A549 (cell line): ENCODE data around the gene GPRASP3. TPM values are rescaled to one million over a fixed set of nuclear protein-coding genes. Genes with fewer than 3 reads are reported as not detected.
"Not testable (repeated sequence)": the region's sequence is repeated elsewhere in the genome, so short reads cannot be mapped to it uniquely, and the experiment has no call there.

Source experiments
- ATAC-seq, 2 experiments: fragments of 200-7000 bp in 1 of 2; fragments of >200 bp in 1 of 2; cut with Nextera tagmentation in 1 of 2; cut with Tn5 transposase in 1 of 2; 3 replicates each; pipeline versions ENCODE4 v1.8.0 to v1.9.1; 2018 to 2020; ENCODE audit warnings: mild to moderate bottlenecking in 1 of 2, moderate library complexity in 1 of 2
- CTCF ChIA-PET: fragments of 300-600 bp; sonication (Branson Sonifier 250); formaldehyde crosslinking; extraction: SDS; loops from one replicate; lab custom pipeline; 2021; ENCODE audit warnings: antibody characterized with exemption, inconsistent platforms; lab: Yijun Ruan, JAX
- POLR2A ChIA-PET: fragments of 350-600 bp; formaldehyde crosslinking; extraction: SDS; loops from one replicate; lab custom pipeline; 2021; ENCODE audit warnings: antibody characterized with exemption, inconsistent platforms; lab: Yijun Ruan, JAX
- DNase-seq, 2 experiments: peaks; one replicate each; pipeline versions ENCODE4 v3.0.0 to v3.0.0-alpha.2; 2011 to 2016; ENCODE audit warnings: low read depth in 1 of 2, low spot score in 1 of 2
- FAIRE-seq: peaks from 2 replicates; lab custom pipeline; 2011; peaks lifted over from hg19 to GRCh38; lab: Jason Lieb, UNC
- H3K27ac ChIP-seq, 2 experiments: fragments of >200 bp; sonication (Bioruptor Twin); formaldehyde crosslinking; 3 replicates each; pipeline ENCODE4 v1.5.1; 2016 to 2017
- H3K4me1 ChIP-seq: fragments of >200 bp; sonication (Bioruptor Twin); formaldehyde crosslinking; 3 replicates; pipeline ENCODE4 v1.6.1; 2016
- H3K4me2 ChIP-seq: fragments of >200 bp; sonication (Bioruptor Twin); formaldehyde crosslinking; 3 replicates; pipeline ENCODE4 v1.6.1; 2016
- H3K4me3 ChIP-seq: fragments of >200 bp; sonication (Bioruptor Twin); formaldehyde crosslinking; 3 replicates; pipeline ENCODE4 v1.5.1; 2016
- H3K9me3 ChIP-seq: fragments of >200 bp; sonication (Bioruptor Twin); formaldehyde crosslinking; 3 replicates; pipeline ENCODE4 v1.6.1; 2016
- BHLHE40 ChIP-seq: IDR thresholded peaks from 2 replicates; pipeline ENCODE4 v1.6.1; 2012; ENCODE audit warnings: low read depth, low read length, inconsistent platforms
- CBX2 ChIP-seq: fragments of 200-600 bp; sonication (generic); IDR thresholded peaks from 2 replicates; pipeline ENCODE4 v1.6.1; 2016; ENCODE audit warnings: low read depth, mild to moderate bottlenecking, borderline replicate concordance
- CHD2 ChIP-seq: fragments of 150-350 bp; IDR thresholded peaks from 2 replicates; pipeline ENCODE4 v1.6.1; 2014; ENCODE audit warnings: low read length; ENCODE audit not compliant: partially characterized antibody
- FOSB ChIP-seq: fragments of 250-450 bp; sonication (Bioruptor Pico); IDR thresholded peaks from 2 replicates; pipeline ENCODE4 v1.5.0; 2020; ENCODE audit warnings: mild to moderate bottlenecking, moderate library complexity
- HDAC2 ChIP-seq: fragments of 200-600 bp; sonication (generic); IDR thresholded peaks from 2 replicates; pipeline ENCODE4 v1.6.1; 2016
- HOXB13 ChIP-seq: fragments of 250-450 bp; sonication (Bioruptor Pico); IDR thresholded peaks from 2 replicates; pipeline ENCODE4 v1.5.0; 2020; ENCODE audit warnings: low read depth, mild to moderate bottlenecking, moderate library complexity
- JUN ChIP-seq, 2 experiments: fragments of >200 bp; sonication (Bioruptor Twin); formaldehyde crosslinking; IDR thresholded peaks; 2 replicates in 1 of 2; 3 replicates in 1 of 2; pipeline ENCODE4 v1.6.1; 2016 to 2017
- JUNB ChIP-seq: fragments of >200 bp; sonication (Bioruptor Twin); formaldehyde crosslinking; IDR thresholded peaks from 2 replicates; pipeline ENCODE4 v1.6.1; 2016
- MAFK ChIP-seq: fragments of 450-650 bp; IDR thresholded peaks from 2 replicates; pipeline ENCODE4 v1.6.1; 2014; ENCODE audit not compliant: partially characterized antibody
- NFE2L2 ChIP-seq: fragments of 150-350 bp; conservative IDR thresholded peaks from 2 replicates; pipeline ENCODE4 v1.6.1; 2014; ENCODE audit warnings: low read length
- NR3C1 ChIP-seq: fragments of >200 bp; sonication (Bioruptor Twin); formaldehyde crosslinking; IDR thresholded peaks from 3 replicates; pipeline ENCODE4 v1.6.1; 2017
- POLR2AphosphoS2 ChIP-seq: conservative IDR thresholded peaks from 2 replicates; pipeline ENCODE4 v1.6.1; 2012; ENCODE audit warnings: low read length, improper control_type of control experiment, inconsistent platforms
- RARB ChIP-seq: fragments of 250-450 bp; sonication (Bioruptor Pico); IDR thresholded peaks from 2 replicates; pipeline ENCODE4 v1.8.0; 2021; ENCODE audit warnings: mild to moderate bottlenecking, moderate library complexity
- RCOR1 ChIP-seq: fragments of 150-350 bp; IDR thresholded peaks from 2 replicates; pipeline ENCODE4 v1.6.1; 2014; ENCODE audit warnings: antibody characterized with exemption, low read length, low read depth
- SMC3 ChIP-seq: fragments of >200 bp; sonication (Bioruptor Twin); formaldehyde crosslinking; IDR thresholded peaks from 3 replicates; pipeline ENCODE4 v1.6.1; 2018; ENCODE audit warnings: inconsistent platforms
- SREBF2 ChIP-seq: fragments of 450-650 bp; IDR thresholded peaks from 2 replicates; pipeline ENCODE4 v1.6.1; 2014; ENCODE audit warnings: mild to moderate bottlenecking, moderate library complexity
- TFCP2L1 ChIP-seq: fragments of 250-450 bp; sonication (Bioruptor Pico); IDR thresholded peaks from 2 replicates; pipeline ENCODE4 v1.5.0; 2021; ENCODE audit warnings: mild to moderate bottlenecking
- TP53 ChIP-seq: fragments of 250-450 bp; sonication (Bioruptor Pico); IDR thresholded peaks from 2 replicates; pipeline ENCODE4 v1.5.0; 2021; ENCODE audit warnings: mild to moderate bottlenecking, moderate library complexity
- ZC3H11A ChIP-seq: fragments of 450-650 bp; IDR thresholded peaks from 2 replicates; pipeline ENCODE4 v1.6.1; 2014; ENCODE audit warnings: antibody characterized with exemption, mild to moderate bottlenecking
- ZFP36 ChIP-seq: fragments of 450-650 bp; IDR thresholded peaks from 2 replicates; pipeline ENCODE4 v1.6.1; 2014; ENCODE audit warnings: borderline replicate concordance; ENCODE audit not compliant: partially characterized antibody
- ZNF302 ChIP-seq: fragments of 250-450 bp; sonication (Bioruptor Pico); IDR thresholded peaks from 2 replicates; pipeline ENCODE4 v1.9.0; 2021; ENCODE audit warnings: inconsistent platforms, mild to moderate bottlenecking, moderate library complexity
- ZSCAN20 ChIP-seq: fragments of 250-450 bp; sonication (Bioruptor Pico); IDR thresholded peaks from 2 replicates; pipeline ENCODE4 v1.8.0; 2022; ENCODE audit warnings: mild to moderate bottlenecking, moderate library complexity
- WGBS: methylation state at CpG from one replicate; pipeline ENCODE4 v1.1.6; 2017; ENCODE audit errors: missing lambda C conversion rate; 5-methylcytosine and 5-hydroxymethylcytosine counted together
- polyA plus RNA-seq, 4 experiments: library from polyadenylated mRNA; depleted of rRNA in 3 of 4; stranded (reverse); fragments of >200 nt; fragmentation: RNase III in 1 of 4; extraction: RNeasy Plus Mini Kit Qiagen cat#74134 plus additional on column Dnase treatment in 1 of 4; gene quantifications; 2 replicates in 3 of 4; 3 replicates in 1 of 4; pipeline ENCODE4 v1.2.3, GENCODE V29; 2011 to 2017
- TF ChIP-seq, protein P1 (sequence below): IDR thresholded peaks from 2 replicates; pipeline ENCODE4 v1.6.1; 2012
- TF ChIP-seq, protein P2 (sequence below): fragments of >200 bp; sonication (Bioruptor Twin); formaldehyde crosslinking; IDR thresholded peaks from 2 replicates; pipeline ENCODE4 v1.6.1; 2016
- TF ChIP-seq, protein P3 (sequence below): fragments of 250-450 bp; sonication (Bioruptor Pico); IDR thresholded peaks from 2 replicates; pipeline ENCODE4 v1.5.0; 2020; ENCODE audit warnings: low read depth, mild to moderate bottlenecking, moderate library complexity
- TF ChIP-seq, protein P4 (sequence below): fragments of >200 bp; sonication (Bioruptor Twin); formaldehyde crosslinking; IDR thresholded peaks from 3 replicates; pipeline ENCODE4 v1.6.1; 2016

The GPRASP3 gene
- polyA plus RNA-seq, 2 of the 4 experiments (the other 2 are of a cell fraction) = 4.6 to 4.9 TPM

DNA sequence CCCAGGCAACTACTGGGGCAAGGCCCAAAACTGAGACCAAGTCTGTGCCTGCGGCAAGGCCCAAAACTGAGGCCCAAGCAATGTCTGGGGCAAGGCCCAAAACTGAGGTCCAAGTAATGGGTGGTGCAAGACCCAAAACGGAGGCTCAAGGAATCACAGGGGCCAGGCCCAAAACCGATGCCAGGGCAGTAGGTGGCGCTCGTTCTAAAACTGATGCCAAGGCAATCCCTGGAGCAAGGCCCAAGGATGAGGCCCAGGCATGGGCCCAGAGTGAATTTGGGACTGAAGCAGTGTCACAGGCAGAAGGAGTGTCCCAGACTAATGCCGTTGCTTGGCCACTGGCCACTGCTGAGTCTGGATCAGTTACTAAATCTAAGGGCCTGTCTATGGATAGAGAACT is 5.5 kb upstream of the GPRASP3 start:
- 70% methylated on average over 6 of the region's 6 CpGs for WGBS
- no peak for ATAC-seq
- no peak overlapping the region for H3K4me3 ChIP-seq
- H3K4me2 ChIP-seq = no peak overlapping the region
- H3K4me1 ChIP-seq = peaks cover 8% of the 10 kb centered on the region; the same call in 1 of the 3 replicates
- TF ChIP-seq ZSCAN20 (CRISPR knock-in tag) (no peak), ZNF302 (CRISPR knock-in tag) (no peak), SREBF2 (no peak), ZC3H11A (no peak), NFE2L2 (no peak), RARB (no peak), MAFK (no peak), FOSB (CRISPR knock-in tag) (no peak), SMC3 (no peak), RCOR1 (no peak), HDAC2 (no peak), NR3C1 (no peak), CHD2 (no peak), HOXB13 (CRISPR knock-in tag) (no peak), JUN (IDR thresholded peaks at IDR 0.05) (no peak), JUNB (no peak)
- TF ChIP-seq, protein P1, sequence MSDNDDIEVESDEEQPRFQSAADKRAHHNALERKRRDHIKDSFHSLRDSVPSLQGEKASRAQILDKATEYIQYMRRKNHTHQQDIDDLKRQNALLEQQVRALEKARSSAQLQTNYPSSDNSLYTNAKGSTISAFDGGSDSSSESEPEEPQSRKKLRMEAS = no peak
- TF ChIP-seq, protein P2, sequence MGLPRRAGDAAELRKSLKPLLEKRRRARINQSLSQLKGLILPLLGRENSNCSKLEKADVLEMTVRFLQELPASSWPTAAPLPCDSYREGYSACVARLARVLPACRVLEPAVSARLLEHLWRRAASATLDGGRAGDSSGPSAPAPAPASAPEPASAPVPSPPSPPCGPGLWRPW = no peak
- TF ChIP-seq, protein P3, sequence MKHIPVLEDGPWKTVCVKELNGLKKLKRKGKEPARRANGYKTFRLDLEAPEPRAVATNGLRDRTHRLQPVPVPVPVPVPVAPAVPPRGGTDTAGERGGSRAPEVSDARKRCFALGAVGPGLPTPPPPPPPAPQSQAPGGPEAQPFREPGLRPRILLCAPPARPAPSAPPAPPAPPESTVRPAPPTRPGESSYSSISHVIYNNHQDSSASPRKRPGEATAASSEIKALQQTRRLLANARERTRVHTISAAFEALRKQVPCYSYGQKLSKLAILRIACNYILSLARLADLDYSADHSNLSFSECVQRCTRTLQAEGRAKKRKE (CRISPR knock-in tag) = no peak
- H3K9me3 ChIP-seq = no peaks in the 10 kb centered on the region
- FAIRE-seq = no peak
- H3K27ac ChIP-seq = no peak overlapping the region
- CTCF ChIA-PET = no interaction called here
- DNase-seq = no peak
- POLR2A ChIA-PET = no interaction called here

DNA sequence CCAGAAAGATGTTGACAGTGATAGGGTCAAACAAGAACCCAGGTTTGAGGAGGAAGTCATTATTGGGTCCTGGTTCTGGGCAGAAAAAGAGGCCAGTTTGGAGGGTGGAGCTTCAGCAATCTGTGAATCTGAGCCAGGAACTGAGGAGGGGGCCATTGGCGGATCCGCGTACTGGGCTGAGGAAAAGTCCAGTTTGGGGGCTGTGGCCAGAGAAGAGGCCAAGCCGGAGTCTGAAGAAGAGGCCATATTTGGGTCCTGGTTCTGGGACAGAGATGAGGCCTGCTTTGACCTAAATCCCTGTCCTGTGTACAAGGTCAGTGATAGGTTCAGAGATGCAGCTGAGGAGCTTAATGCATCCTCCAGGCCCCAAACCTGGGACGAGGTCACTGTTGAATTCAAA is 4.6 kb upstream of the GPRASP3 start:
- WGBS = 88% methylated on average over 5 of the region's 5 CpGs
- POLR2A ChIA-PET = no interaction called here
- no peak for FAIRE-seq

DNA sequence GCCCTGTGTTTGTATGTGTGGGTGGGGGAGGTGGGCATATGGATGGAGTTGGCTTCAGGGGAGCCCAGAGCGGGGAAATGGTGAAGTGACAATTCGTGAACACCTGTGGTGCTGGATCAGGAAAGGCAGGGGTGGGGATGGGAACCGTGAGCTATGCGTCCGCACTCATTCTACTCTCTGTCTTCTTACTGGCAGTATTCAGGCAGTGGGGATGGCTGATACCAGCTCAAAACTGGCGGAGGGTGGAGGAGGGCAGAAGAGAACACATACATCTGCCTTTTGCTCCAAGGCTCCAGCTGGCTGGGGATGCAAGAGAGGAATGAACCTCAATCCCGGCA is 595 bp downstream of the GPRASP3 start:
- DNase-seq, H3K4me1 ChIP-seq, FAIRE-seq, H3K9me3 ChIP-seq, CTCF ChIA-PET: not testable (repeated sequence)
- peak; percentile 26 to 31; a peak in 3 of 6 replicates for ATAC-seq
- WGBS = 63% methylated on average over 6 of the region's 7 CpGs
- POLR2A ChIA-PET = interaction anchor here (1.8 kb wide), 1 partner anchor 122 kb away, joined by 5 read pairs; the partner anchor contains the start of gene ARMCX5
- Histone ChIP-seq H3K4me2 (peak overlapping the region; percentile 94), H3K4me3 (peak overlapping the region; percentile 66), H3K27ac (peak overlapping the region; percentile 59 to 72; a peak in 5 of 6 replicates)

More for the DNA sequence above, 4.6 kb upstream of the GPRASP3 start:
- H3K27ac ChIP-seq = no peak overlapping the region
- CTCF ChIA-PET = no interaction called here
- H3K4me3 ChIP-seq = no peak overlapping the region
- no peak overlapping the region for H3K4me2 ChIP-seq
- no peak for ATAC-seq
- no peak for DNase-seq
- H3K9me3 ChIP-seq = no peaks in the 10 kb centered on the region
- TF ChIP-seq CBX2 = no peak
- no peak for TF ChIP-seq TP53 (CRISPR knock-in tag)
- no peak for TF ChIP-seq HOXB13 (CRISPR knock-in tag)
- no peak for TF ChIP-seq ZC3H11A
- TF ChIP-seq ZFP36 = no peak
- TF ChIP-seq RCOR1 = no peak
- H3K4me1 ChIP-seq = peaks cover 8% of the 10 kb centered on the region; the same call in 1 of the 3 replicates

DNA sequence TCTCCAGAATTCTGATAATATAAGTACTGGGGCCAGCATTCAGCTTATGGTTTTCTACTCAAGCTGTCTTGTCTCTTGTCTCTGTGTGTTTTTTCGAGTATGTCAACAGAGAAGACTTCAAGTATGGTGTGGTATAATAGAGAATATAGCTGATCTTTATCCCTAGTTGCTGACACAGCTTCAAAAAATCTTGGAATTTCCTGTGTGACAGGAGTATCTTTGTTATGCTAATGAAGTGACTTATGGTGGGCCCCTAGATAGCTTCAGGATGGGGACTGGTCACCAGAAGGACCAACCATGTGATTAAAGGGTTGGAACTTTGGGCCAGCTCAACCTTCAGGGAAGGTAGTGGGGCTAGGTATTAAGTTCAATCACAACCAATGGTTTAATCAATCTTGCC is 2.9 kb downstream of the GPRASP3 start:
- FAIRE-seq = no peak
- WGBS = 53% methylated on average over 1 of the region's 1 CpG

More for the DNA sequence above, 2.9 kb downstream of the GPRASP3 start:
- Histone ChIP-seq H3K4me1 (0 out of 3 replicates have a peak, but pooled peaks cover 4% of the 10 kb centered on the region), H3K27ac (no peak overlapping the region), H3K4me3 (no peak overlapping the region), H3K9me3 (no peaks in the 10 kb centered on the region), H3K4me2 (no peak overlapping the region)
- TF ChIP-seq POLR2AphosphoS2 (no peak), ZSCAN20 (CRISPR knock-in tag) (no peak), ZC3H11A (no peak), HOXB13 (CRISPR knock-in tag) (no peak), JUNB (no peak), TFCP2L1 (CRISPR knock-in tag) (no peak), BHLHE40 (no peak)
- TF ChIP-seq, protein P2 = no peak
- TF ChIP-seq, protein P4, sequence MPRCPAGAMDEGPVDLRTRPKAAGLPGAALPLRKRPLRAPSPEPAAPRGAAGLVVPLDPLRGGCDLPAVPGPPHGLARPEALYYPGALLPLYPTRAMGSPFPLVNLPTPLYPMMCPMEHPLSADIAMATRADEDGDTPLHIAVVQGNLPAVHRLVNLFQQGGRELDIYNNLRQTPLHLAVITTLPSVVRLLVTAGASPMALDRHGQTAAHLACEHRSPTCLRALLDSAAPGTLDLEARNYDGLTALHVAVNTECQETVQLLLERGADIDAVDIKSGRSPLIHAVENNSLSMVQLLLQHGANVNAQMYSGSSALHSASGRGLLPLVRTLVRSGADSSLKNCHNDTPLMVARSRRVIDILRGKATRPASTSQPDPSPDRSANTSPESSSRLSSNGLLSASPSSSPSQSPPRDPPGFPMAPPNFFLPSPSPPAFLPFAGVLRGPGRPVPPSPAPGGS = no peak
- TF ChIP-seq, protein P1 = no peak
- CTCF ChIA-PET = no interaction called here
- POLR2A ChIA-PET = no interaction called here
- DNase-seq (no peak), ATAC-seq (no peak)
